HL-60/S4 treated with phorbol 12-myristate 13-acetate at 8.2 ng/mL for 4 days and 3 days (cell line): Measurements from ENCODE around the gene SPATA32.

ENCODE experiments used
- in situ Hi-C: fragments of 300-500 bp; cut with MboI; formaldehyde crosslinking; loops from 2 replicates; pipeline ENCODE4 v1.15.0; 2022; ENCODE audit warnings: low sequenced_read_pairs

SPATA32 gene

DNA sequence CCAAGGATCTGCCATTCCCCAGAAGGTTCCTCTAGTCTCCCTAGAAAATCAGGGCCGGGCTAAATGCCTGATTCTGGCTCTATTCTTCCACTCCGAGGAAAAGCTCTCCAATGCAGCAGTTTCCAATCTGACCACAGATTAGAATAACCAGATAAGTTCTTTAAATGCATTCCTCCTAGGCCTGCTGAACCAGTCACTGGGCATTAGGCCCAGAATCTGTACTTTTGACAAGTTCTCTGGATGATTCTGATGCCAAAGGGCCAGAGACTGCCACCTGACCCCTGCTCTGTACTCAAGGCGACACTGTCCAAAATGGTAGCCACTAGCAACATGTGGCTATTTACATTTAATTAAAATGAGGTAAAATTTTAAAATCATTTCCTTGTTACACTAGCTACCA lies 32.6 kb upstream of the SPATA32 start:
- in situ Hi-C loops: no loop called here

- in situ Hi-C loops: no loop called here
Observed at GRCh38 chr17:45293413-45294211, 31.7 kb upstream of the SPATA32 start.

- in situ Hi-C loops: no loop called here
Observed at GRCh38 chr17:45292696-45293412, 31.0 kb upstream of the SPATA32 start.

DNA sequence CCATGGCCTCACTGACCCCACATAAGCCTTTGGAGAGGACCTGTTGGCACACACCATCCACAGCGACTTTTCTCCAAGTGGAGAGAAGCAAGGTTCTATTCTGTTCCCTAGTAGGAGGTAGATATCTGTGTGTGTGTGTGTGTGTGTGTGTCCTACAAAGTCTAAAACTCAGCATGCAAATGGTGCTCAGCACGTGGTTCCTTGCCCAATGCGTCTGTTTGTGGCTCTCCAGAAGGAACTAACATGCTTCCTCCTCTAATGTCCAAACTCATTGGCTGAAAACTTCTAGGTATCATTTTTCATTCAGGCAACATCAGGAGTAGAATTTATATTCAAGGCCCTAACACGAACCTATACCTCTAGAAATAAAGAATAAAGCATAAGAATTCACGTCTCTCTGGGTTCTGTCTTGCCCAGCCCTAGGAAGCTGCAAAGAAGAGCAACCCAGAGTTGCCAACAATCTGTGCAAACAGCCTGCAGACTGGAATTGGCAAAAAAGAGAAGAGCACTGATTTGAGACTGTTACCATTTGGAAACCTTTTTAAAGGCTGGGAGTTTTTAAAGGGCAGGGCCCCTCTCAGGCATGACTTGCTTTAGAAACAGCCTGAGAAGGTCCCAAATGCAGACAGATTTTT lies 29.4 kb upstream of the SPATA32 start:
- in situ Hi-C loops: no loop called here

GRCh38 chr17:45290269-45290765 lies 28.4 kb upstream of the SPATA32 start:
- in situ Hi-C loops: no loop called here

DNA sequence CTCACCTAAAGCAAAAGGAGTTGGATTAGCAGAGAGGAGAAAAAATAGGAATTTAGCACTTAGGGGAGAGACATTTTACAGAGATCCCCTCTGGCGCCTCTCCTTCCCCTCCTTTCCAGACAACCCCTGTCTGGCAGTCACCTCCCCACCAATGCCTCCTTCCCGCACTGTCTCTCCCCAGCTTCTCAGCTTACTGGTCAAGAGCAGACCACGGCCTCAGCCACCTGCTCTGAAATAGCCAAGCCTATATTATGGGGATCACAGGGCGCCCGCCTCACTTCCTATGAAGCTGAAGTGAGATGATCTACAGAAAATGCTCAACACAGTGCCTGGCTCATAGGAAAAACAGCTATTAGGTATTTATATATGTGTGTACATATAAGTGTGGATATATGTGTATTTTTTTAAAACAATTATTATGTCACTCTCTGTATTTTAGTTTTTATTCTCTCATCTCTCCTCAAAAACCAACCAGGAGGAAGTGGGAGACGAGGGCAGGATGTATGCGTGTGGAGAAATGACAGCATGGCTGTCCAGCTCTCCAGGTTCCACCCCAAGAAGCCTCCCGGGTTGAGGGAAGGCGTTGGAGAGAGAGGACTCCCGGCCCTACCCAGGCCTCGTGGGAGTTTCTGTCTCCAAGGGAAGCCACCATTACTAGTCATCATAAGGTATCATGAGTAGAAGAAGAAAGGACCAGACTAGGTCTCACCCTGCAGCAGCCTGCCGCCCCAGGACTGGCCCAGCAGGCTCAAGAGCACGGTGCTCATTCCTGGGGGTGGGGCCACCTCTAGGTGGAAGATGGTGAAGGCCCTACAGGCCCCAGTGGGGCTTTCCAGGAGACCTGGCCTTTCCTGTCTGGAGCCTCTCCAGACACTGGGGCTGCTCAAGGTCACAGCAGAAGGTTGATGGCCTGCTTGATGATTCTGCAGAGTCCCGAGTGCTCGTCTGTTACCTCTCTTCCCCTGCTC lies 27.7 kb upstream of the SPATA32 start:
- in situ Hi-C loops: no loop called here

DNA sequence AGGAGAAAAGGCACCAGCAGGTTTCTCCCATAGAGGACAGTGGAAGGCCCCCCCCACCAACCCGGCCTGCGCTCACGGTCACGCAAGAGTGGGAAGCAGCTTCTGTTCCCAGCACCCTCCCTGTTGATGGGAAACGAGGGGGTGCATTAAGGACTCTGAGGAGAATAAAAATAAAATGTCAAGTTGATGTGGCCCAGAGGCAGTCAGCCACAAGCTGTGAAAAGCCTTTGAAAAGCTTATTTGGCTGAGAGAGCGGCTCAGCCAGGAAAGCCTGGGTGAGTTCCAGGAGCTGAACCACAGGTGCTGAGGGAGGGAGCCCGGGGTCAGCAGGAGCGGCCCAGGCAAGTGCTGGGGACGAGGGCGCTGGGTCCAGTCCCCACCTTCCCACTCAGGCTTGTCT lies 26.9 kb upstream of the SPATA32 start:
- in situ Hi-C loops: no loop called here

DNA sequence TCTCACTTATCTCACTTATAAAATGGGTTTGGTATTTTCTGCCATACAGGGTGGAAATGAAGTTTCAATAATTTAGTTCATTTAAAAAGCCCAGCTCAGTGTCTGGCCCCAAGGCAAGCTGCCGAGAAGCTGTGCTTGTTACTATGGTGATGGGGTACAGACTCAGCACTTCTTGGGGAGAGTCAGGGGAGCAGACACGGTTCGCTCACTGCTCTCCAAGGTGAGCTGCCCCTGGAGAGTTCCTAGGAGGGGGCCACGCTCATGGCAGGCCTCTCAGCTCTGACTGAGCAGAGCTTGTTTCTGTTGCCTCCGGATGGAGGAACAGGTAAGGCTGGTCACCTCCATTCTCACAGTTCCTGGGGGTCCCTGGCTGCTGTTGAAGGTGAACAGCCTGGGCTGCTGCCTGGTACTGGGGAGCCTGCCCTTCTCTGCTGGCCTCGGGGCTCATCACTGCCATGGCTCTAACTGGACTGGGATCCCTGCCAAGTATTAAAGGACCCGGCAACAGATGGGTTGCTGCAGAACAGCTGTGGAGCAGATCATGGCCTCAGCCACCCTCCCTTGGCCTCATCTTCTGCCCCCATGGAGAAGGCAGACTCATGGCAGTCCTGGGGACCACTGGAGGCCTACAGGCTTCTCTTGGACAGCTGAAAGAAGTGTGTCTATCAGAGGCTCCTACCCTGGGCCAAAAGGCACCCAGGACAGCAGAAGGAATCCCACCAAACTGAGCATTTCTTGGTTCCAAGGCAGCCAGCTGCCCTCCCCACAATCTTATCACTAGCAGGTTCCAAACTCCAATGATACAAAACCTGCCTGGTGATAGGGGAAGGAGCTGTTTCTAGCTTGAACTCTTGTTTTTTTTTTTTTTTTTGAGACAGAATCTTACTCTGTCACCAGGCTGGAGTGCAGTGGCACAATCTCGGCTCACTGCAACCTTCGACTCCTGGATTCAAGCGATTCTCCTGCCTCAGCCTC lies 25.9 kb upstream of the SPATA32 start:
- in situ Hi-C loops: no loop called here

- in situ Hi-C loops: no loop called here
Observed at GRCh38 chr17:45286286-45286685, 24.4 kb upstream of the SPATA32 start.

- in situ Hi-C loops: no loop called here
Observed at GRCh38 chr17:45284176-45285140, 22.6 kb upstream of the SPATA32 start.

- in situ Hi-C loops: no loop called here
Observed at GRCh38 chr17:45283711-45284110, 21.8 kb upstream of the SPATA32 start.

DNA sequence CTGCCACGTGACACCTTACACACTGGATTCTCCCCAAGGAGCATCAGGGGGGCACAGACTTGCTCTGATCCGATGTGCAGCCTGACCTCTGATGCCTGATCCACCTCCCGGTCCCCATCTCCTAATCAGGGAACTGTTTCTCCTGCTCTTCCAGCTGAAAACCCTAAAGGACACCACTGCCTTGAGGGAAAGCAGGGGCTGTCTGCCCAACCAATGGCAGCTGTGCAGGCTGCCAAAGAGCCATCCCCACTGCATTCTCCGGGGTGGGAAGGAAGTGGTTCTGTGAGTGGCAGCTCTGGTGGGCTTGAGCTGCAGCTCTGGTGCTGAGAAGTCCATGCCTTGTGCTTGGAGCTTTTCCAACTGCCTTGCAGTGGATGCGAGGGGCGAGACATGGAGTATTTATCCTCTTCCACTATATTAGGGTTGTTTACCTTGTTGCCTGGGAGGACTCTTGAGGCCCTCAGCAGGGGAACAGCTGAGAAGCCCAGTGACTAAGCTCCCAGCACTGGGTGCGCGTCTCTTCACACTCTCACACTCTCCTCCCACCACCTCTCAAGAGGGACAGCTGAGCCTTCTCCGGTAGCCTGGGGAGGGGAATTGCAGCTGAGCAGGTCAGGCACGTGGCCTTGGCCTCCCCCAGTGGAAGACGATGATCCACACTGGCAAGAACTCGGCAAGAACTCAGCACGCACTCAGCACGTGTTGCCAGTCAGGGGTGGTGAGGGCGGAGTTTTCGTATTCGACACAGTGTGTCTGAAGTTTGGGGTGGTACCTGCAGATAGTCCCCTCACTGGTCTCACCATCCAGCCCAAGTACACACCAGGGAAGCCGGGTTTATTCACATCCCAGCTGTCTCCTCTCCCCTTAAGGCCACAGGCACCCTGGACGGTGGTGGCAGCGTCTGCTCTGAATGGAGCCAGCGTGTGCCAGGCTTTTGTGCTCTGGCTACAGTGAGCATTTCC lies 21.1 kb upstream of the SPATA32 start:
- in situ Hi-C loops: no loop called here

GRCh38 chr17:45279898-45280297 lies 18.0 kb upstream of the SPATA32 start:
- in situ Hi-C loops: loop anchor here (5.0 kb wide), 1 partner anchor 107 kb away; no protein-coding TSS in a partner anchor

DNA sequence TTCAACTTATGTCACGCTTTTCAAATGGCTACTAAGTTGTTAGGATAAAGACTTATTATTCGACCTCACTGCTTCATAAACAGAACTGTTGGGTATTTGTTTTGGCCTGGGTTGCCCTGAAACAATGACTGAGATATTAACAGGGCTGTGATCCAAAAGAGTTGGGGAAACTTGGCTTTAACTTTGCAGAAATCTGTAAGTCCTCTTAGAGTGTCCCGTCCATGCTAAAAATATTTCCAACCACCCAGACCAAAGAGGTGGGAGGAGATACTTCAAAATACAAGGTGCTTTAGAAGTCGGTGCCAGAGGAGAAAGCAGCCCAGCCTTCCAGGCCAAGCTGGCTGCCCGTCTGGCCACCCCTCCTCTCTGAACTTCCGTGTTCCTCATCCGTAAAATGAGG lies 16.1 kb upstream of the SPATA32 start:
- in situ Hi-C loops: loop anchor here (5.0 kb wide), 1 partner anchor 109 kb away; no protein-coding TSS in a partner anchor

DNA sequence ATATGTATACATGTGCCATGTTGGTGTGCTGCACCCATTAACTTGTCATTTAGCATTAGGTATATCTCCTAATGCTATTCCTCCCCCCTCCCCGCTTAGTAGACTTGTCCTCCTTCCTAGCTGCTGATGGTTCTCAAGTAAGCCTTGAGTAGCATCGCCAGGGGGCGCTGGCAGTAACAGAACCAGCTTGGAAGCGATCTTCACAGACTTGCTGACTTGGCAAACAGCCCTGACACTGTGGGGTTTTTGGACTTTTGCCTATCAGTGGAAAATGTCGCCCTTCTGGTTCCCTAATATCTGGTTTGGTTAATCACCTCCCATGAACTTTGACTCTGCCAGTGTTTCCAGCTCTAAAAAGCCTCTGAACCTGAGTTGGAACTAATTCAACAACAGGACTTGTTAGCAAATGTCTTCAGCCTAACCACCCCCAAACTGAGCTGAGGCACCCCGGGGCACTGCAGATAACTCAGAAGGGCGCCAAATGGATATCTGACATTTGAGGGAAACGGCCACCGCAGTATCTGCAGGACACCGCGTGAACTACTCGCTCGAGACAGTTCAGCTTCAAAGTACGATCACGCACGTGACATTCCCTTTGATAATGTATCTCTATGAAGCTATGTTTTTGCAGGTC lies 15.4 kb upstream of the SPATA32 start:
- in situ Hi-C loops: loop anchor here (5.0 kb wide), 1 partner anchor 110 kb away; no protein-coding TSS in a partner anchor

GRCh38 chr17:45276031-45276430 lies 14.1 kb upstream of the SPATA32 start:
- in situ Hi-C loops: loop anchor here (5.0 kb wide), 1 partner anchor 111 kb away; no protein-coding TSS in a partner anchor
